IMR-90 (cell line): Measurements from ENCODE around the gene DOCK10. TPM values are rescaled to one million over a fixed set of nuclear protein-coding genes. Genes with fewer than 3 reads are reported as not detected.

Source experiments
- ATAC-seq: fragments of 200-7000 bp; cut with Tn5 transposase; 2 replicates; pipeline ENCODE4 v1.9.1; 2020; ENCODE audit warnings: low read depth, mild to moderate bottlenecking, moderate library complexity
- BruUV-seq: library from RNA; stranded (reverse); fragments of 400-500 nt; replicated peaks from 2 replicates; lab custom pipeline; 2021; lab: Mats Ljungman, UMichigan
- CTCF ChIA-PET: fragments of 300-600 bp; formaldehyde crosslinking; extraction: SDS; loops from one replicate; lab custom pipeline; 2021; ENCODE audit warnings: antibody characterized with exemption; lab: Yijun Ruan, JAX
- POLR2A ChIA-PET: fragments of 300-600 bp; sonication (Branson Sonifier 250); formaldehyde crosslinking; loops from one replicate; lab custom pipeline; 2022; ENCODE audit warnings: antibody characterized with exemption; ENCODE audit not compliant: unreplicated experiment; lab: Charles Lee
- DNase-seq: peaks from one replicate; pipeline ENCODE4 v3.0.0; 2013
- H2AFZ ChIP-seq: replicated peaks from 2 replicates; pipeline ENCODE3; 2013; ENCODE audit warnings: low read length, mild to moderate bottlenecking; ENCODE audit not compliant: poor library complexity
- H2AK5ac ChIP-seq: 2 replicates; pipeline ENCODE4 v1.6.1; 2013; ENCODE audit warnings: low read depth, low read length, inconsistent platforms
- H2AK9ac ChIP-seq: replicated peaks from 2 replicates; pipeline ENCODE3; 2013; ENCODE audit warnings: mild to moderate bottlenecking, low read depth, low read length, moderate library complexity; ENCODE audit not compliant: poor library complexity
- H2BK120ac ChIP-seq: 2 replicates; pipeline ENCODE4 v1.6.1; 2013; ENCODE audit warnings: low read depth, low read length, inconsistent platforms
- H2BK15ac ChIP-seq: 3 replicates; pipeline ENCODE4 v1.6.1; 2013; ENCODE audit warnings: low read depth, low read length, inconsistent platforms
- H2BK20ac ChIP-seq: 2 replicates; pipeline ENCODE4 v1.6.1; 2013; ENCODE audit warnings: low read depth, mild to moderate bottlenecking, inconsistent platforms, low read length, moderate library complexity
- H2BK5ac ChIP-seq: 2 replicates; pipeline ENCODE4 v1.6.1; 2013; ENCODE audit warnings: mild to moderate bottlenecking, low read depth, low read length, inconsistent platforms; ENCODE audit not compliant: poor library complexity, severe bottlenecking
- H3K14ac ChIP-seq: replicated peaks from 2 replicates; pipeline ENCODE4 v1.6.1; 2013; ENCODE audit warnings: low read depth, low read length, inconsistent platforms
- H3K18ac ChIP-seq: 2 replicates; pipeline ENCODE4 v1.6.1; 2013; ENCODE audit warnings: low read depth, low read length, control low read depth
- H3K23ac ChIP-seq: 2 replicates; pipeline ENCODE4 v1.6.1; 2013; ENCODE audit warnings: low read depth, low read length, inconsistent platforms
- H3K27ac ChIP-seq: 2 replicates; pipeline ENCODE4 v1.5.1; 2013; ENCODE audit warnings: mild to moderate bottlenecking, control low read depth, low read length; ENCODE audit not compliant: insufficient read depth
- H3K27me3 ChIP-seq: 2 replicates; pipeline ENCODE4 v1.6.1; 2013; ENCODE audit warnings: low read length; ENCODE audit not compliant: control insufficient read depth, insufficient read depth
- H3K36me3 ChIP-seq: 2 replicates; pipeline ENCODE4 v1.6.1; 2013; ENCODE audit warnings: low read length, mixed read lengths; ENCODE audit not compliant: control insufficient read depth, insufficient read depth
- H3K4ac ChIP-seq: 2 replicates; pipeline ENCODE4 v1.6.1; 2013; ENCODE audit warnings: low read depth, low read length, inconsistent platforms
- H3K4me1 ChIP-seq: 2 replicates; pipeline ENCODE4 v1.6.1; 2013; ENCODE audit warnings: low read length, mixed read lengths; ENCODE audit not compliant: control insufficient read depth, insufficient read depth
- H3K4me2 ChIP-seq: 2 replicates; pipeline ENCODE4 v1.6.1; 2013; ENCODE audit warnings: low read depth, mild to moderate bottlenecking, control low read depth, low read length, moderate library complexity
- H3K4me3 ChIP-seq: 2 replicates; pipeline ENCODE4 v1.5.1; 2013; ENCODE audit warnings: low read depth, mild to moderate bottlenecking, control low read depth, low read length, moderate library complexity; ENCODE audit not compliant: insufficient read depth
- H3K56ac ChIP-seq: 2 replicates; pipeline ENCODE4 v1.6.1; 2013; ENCODE audit warnings: low read length, inconsistent platforms; ENCODE audit not compliant: insufficient read depth; ENCODE audit errors: extremely low read depth
- H3K79me1 ChIP-seq, 2 experiments: 2 replicates each; pipeline ENCODE4 v1.6.1; 2013; ENCODE audit warnings: low read length in 2 of 2, inconsistent platforms in 1 of 2, low read depth in 1 of 2
- H3K9ac ChIP-seq: 2 replicates; pipeline ENCODE4 v1.6.1; 2013; ENCODE audit warnings: low read depth, low read length, control low read depth
- H3K9me1 ChIP-seq: 2 replicates; pipeline ENCODE4 v1.6.1; 2013; ENCODE audit warnings: low read length, inconsistent platforms; ENCODE audit not compliant: insufficient read depth
- H3K9me3 ChIP-seq: 2 replicates; pipeline ENCODE4 v1.6.1; 2013; ENCODE audit warnings: low read length; ENCODE audit not compliant: control insufficient read depth, insufficient read depth
- H4K20me1 ChIP-seq: 2 replicates; pipeline ENCODE4 v1.6.1; 2013; ENCODE audit warnings: low read length, inconsistent platforms; ENCODE audit not compliant: insufficient read depth
- H4K5ac ChIP-seq: 2 replicates; pipeline ENCODE4 v1.6.1; 2013; ENCODE audit warnings: mild to moderate bottlenecking, low read depth, low read length, control low read depth
- H4K8ac ChIP-seq, 2 experiments: 2 replicates each; pipeline ENCODE4 v1.6.1; 2013; ENCODE audit warnings: low read depth in 2 of 2, low read length in 2 of 2, control low read depth in 1 of 2, inconsistent platforms in 1 of 2
- H4K91ac ChIP-seq: 2 replicates; pipeline ENCODE4 v1.6.1; 2013; ENCODE audit warnings: low read depth, low read length, inconsistent platforms; ENCODE audit not compliant: insufficient read depth
- CEBPB ChIP-seq: IDR thresholded peaks from 2 replicates; pipeline ENCODE4 v1.6.1; 2012; ENCODE audit warnings: low read depth, low read length, improper control_type of control experiment
- FOS ChIP-seq: fragments of 150-350 bp; IDR thresholded peaks from 2 replicates; pipeline ENCODE4 v1.6.1; 2016; ENCODE audit warnings: low read depth, low read length
- MAFK ChIP-seq: IDR thresholded peaks from 2 replicates; pipeline ENCODE4 v1.6.1; 2012; ENCODE audit warnings: low read depth, low read length, improper control_type of control experiment
- MAZ ChIP-seq: IDR thresholded peaks from 2 replicates; pipeline ENCODE4 v1.6.1; 2012; ENCODE audit warnings: low read depth, mild to moderate bottlenecking, low read length, improper control_type of control experiment, moderate library complexity, borderline replicate concordance
- NFE2L2 ChIP-seq: fragments of 150-350 bp; IDR thresholded peaks from 2 replicates; pipeline ENCODE4 v1.6.1; 2016; ENCODE audit warnings: low read depth, mild to moderate bottlenecking, low read length
- WGBS, 2 experiments: methylation state at CpG; one replicate each; pipeline versions ENCODE4 v1.1.5 to v1.1.7; 2013; ENCODE audit warnings: missing lambda C conversion rate in 2 of 2; ENCODE audit not compliant: insufficient read length in 1 of 2; ENCODE audit errors: extremely low coverage in 2 of 2; 5-methylcytosine and 5-hydroxymethylcytosine counted together
- dilution Hi-C: fragments of 300-500 bp; cut with HindIII; formaldehyde crosslinking; loops from one replicate; pipeline ENCODE4 v1.14.3; 2018; ENCODE audit warnings: low sequenced_read_pairs; ENCODE audit not compliant: unreplicated experiment
- in situ Hi-C: fragments of 300-500 bp; cut with MboI; formaldehyde crosslinking; loops from 3 replicates; pipeline ENCODE4 v1.14.3; 2019; ENCODE audit warnings: low sequenced_read_pairs, inconsistent platforms, mixed read lengths
- intact Hi-C: fragments of 100-400 bp; cut with micrococcal nuclease; formaldehyde crosslinking; loops from 2 replicates; pipeline ENCODE4 v1.10.0; 2022
- polyA plus RNA-seq, 3 experiments: library from polyadenylated mRNA; depleted of rRNA; stranded (reverse); fragments of >200 nt; gene quantifications; 2 replicates each; pipeline ENCODE4 v1.2.3, GENCODE V29; 2012; ENCODE audit warnings: low replicate concordance in 1 of 3
- total RNA-seq: library from RNA; depleted of rRNA; stranded (reverse); fragments of >200 nt; gene quantifications from 2 replicates; pipeline ENCODE4 v1.2.3, GENCODE V29; 2012

The DOCK10 gene
- total and polyA plus RNA-seq, 2 of the 4 experiments (the other 2 are of a cell fraction) = 58.6 to 75.3 TPM

- Histone ChIP-seq H2AK9ac (no peak overlapping the region), H3K56ac (peak overlapping the region; percentile 25; the same call in 1 of the 2 replicates), H2AK5ac (no peak overlapping the region), H3K9ac (peak overlapping the region; percentile 45; the same call in 1 of the 2 replicates), H3K4me3 (peak overlapping the region; percentile 48; the same call in 1 of the 2 replicates), H4K5ac (peak overlapping the region; percentile 94; the same call in 1 of the 2 replicates), H4K8ac (peak overlapping the region in 1 of 2 experiments; percentile 33; a peak in 3 of 4 replicates), H4K20me1 (no peaks in the 10 kb centered on the region), H3K23ac (peak overlapping the region; percentile 50; the same call in 1 of the 2 replicates), H3K79me1 (peaks cover 18 to 46% of the 10 kb centered on the region in 2 experiments), H3K27ac (peak overlapping the region; percentile 44; the same call in 1 of the 2 replicates), H3K9me1 (no peaks in the 10 kb centered on the region), H3K9me3 (no peaks in the 10 kb centered on the region), H2BK20ac (peak overlapping the region; percentile 5; the same call in 1 of the 2 replicates), H4K91ac (no peak overlapping the region), H2AFZ (no peak overlapping the region), H3K4me1 (peaks cover 4% of the 10 kb centered on the region), H2BK5ac (peak overlapping the region; percentile 68), H2BK15ac (no peak overlapping the region), H2BK120ac (peak overlapping the region; percentile 57), H3K36me3 (no peaks in the 10 kb centered on the region), H3K4ac (peak overlapping the region; percentile 45; the same call in 1 of the 2 replicates), H3K27me3 (no peaks in the 10 kb centered on the region), H3K18ac (peak overlapping the region; percentile 87), H3K14ac (no peak overlapping the region; the same call in 1 of the 2 replicates), H3K4me2 (peak overlapping the region; percentile 97)
- ChIA-PET POLR2A (no interaction called here), CTCF (interaction anchor here (0.5 to 0.9 kb wide), 2 partner anchors 82 to 156 kb away, joined by 3 to 5 read pairs; no protein-coding TSS in a partner anchor)
- BruUV-seq = no TSS peak
- intact Hi-C loops = no loop called here
- peak; percentile 73 for ATAC-seq
- WGBS, 2 experiments = 11% methylated on average over 3 of the region's 7 CpGs; no CpG with 5 or more reads in 1 of the 2 experiments
- peak; percentile 26; the same call in 1 of the 2 replicates for TF ChIP-seq CEBPB
- no peak for TF ChIP-seq NFE2L2
- TF ChIP-seq MAFK = peak; percentile 8; the same call in 1 of the 2 replicates
- peak; percentile 14; the same call in 1 of the 2 replicates for TF ChIP-seq FOS
- no peak for TF ChIP-seq MAZ
- dilution Hi-C loops = no loop called here
- DNase-seq = peak; percentile 92
- in situ Hi-C loops = no loop called here
These were observed 95.4 kb downstream of the DOCK10 start for GRCh38 chr2:224946895-224947294.
